HepG2 (cell line): Measurements from ENCODE around the gene EYA2. TPM values are rescaled to one million over a fixed set of nuclear protein-coding genes. Genes with fewer than 3 reads are reported as not detected.

Experiments
- AHR ChIP-seq: IDR thresholded peaks from 2 replicates; pipeline ENCODE4 v1.6.1; 2018; ENCODE audit warnings: missing genetic modification reagents, missing compliant biosample characterization
- NBN ChIP-seq: fragments of 450-650 bp; conservative IDR thresholded peaks from 2 replicates; pipeline ENCODE4 v1.6.1; 2017
- YY1 ChIP-seq: IDR thresholded peaks from 2 replicates; pipeline ENCODE4 v1.6.1; 2011; ENCODE audit warnings: low read length, low read depth, moderate library complexity, mild to moderate bottlenecking; ENCODE audit not compliant: insufficient read depth, insufficient replicate concordance
- ZFP36 ChIP-seq: fragments of 150-350 bp; IDR thresholded peaks from 2 replicates; pipeline ENCODE4 v1.6.1; 2018; ENCODE audit warnings: borderline replicate concordance, low read length, low read depth; ENCODE audit not compliant: partially characterized antibody
- ZNF652 ChIP-seq: IDR thresholded peaks from 2 replicates; pipeline ENCODE4 v1.6.1; 2016; ENCODE audit warnings: low read depth, borderline replicate concordance
- ZNF83 ChIP-seq: sonication (generic); formaldehyde crosslinking; IDR thresholded peaks from 2 replicates; pipeline ENCODE4 v1.4.0; 2020; ENCODE audit warnings: missing genetic modification reagents, mild to moderate bottlenecking, borderline replicate concordance
- polyA plus RNA-seq, 8 experiments: library from polyadenylated mRNA; depleted of rRNA in 3 of 8; stranded (reverse) in 7 of 8; unstranded in 1 of 8; fragments of >200 nt; fragmentation: Illumina TruSeq in 4 of 8; extraction: Trizol in 4 of 8; gene quantifications; 2 replicates each; pipeline versions ENCODE4 v1.2.1 to v1.2.3, GENCODE V29; 2011 to 2016; ENCODE audit warnings: low read depth in 4 of 8, missing spikeins in 1 of 8, mixed read lengths in 1 of 8; ENCODE audit not compliant: insufficient read depth in 1 of 8
- total RNA-seq, 5 experiments: library from RNA; depleted of rRNA; stranded (reverse); fragments of >200 nt; fragmentation: Illumina TruSeq; extraction: Trizol; gene quantifications; 2 replicates each; pipeline ENCODE4 v1.2.3, GENCODE V29; 2016; ENCODE audit warnings: low read depth in 1 of 5
- TF ChIP-seq, protein P1 (sequence below): sonication (generic); formaldehyde crosslinking; IDR thresholded peaks from 2 replicates; pipeline ENCODE4 v1.4.0; 2020; ENCODE audit warnings: low read depth, missing genetic modification reagents
- TF ChIP-seq, protein P2 (sequence below): sonication (generic); formaldehyde crosslinking; IDR thresholded peaks from 2 replicates; pipeline ENCODE4 v1.9.0; 2022; ENCODE audit warnings: low read depth, missing genetic modification reagents
- TF ChIP-seq, protein P3 (sequence below): sonication (generic); formaldehyde crosslinking; IDR thresholded peaks from 2 replicates; pipeline ENCODE4 v1.4.0; 2020; ENCODE audit warnings: missing genetic modification reagents, borderline replicate concordance

EYA2 gene
- total and polyA plus RNA-seq, 2 of the 13 experiments (the other 11 are each of a cell fraction or from before 2014, with no cell fraction given): not detected

DNA sequence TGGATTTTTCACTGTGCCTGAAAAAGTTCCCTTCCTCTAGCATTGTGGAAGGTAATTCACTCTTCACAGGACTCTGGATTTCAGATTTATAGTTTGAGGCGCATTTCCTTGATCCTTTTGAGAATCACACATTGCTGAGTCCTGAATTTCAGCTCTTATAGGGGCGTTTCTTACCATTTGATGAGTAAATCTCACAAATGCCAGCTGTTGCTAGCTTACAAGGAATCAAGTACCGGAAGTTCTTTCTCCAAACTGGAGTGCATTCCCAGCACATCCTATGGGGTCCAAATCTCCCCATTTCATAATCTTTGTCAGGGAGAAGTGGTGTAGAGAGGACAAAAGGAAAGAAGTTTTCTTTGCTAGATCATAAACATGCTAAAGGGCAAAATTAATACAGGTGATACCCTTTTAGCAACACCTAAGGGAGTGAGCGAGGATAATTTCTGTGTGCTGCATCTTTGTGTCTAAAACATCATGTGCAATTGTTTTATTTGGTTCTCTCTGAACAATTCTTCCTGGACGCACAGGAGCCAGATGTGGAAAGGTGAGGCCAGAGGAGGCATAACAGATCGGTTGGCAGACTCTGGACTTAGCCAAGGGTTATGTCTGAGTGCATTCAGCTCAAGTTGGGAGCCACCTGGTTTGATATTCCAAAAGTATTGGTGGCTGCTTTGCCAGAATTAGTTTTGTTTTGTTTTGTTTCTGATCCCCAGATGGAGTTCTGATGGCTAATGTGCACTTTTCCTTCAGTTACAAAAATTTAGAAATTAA is 37.4 kb upstream of the EYA2 start (continued):
- TF ChIP-seq, protein P1, sequence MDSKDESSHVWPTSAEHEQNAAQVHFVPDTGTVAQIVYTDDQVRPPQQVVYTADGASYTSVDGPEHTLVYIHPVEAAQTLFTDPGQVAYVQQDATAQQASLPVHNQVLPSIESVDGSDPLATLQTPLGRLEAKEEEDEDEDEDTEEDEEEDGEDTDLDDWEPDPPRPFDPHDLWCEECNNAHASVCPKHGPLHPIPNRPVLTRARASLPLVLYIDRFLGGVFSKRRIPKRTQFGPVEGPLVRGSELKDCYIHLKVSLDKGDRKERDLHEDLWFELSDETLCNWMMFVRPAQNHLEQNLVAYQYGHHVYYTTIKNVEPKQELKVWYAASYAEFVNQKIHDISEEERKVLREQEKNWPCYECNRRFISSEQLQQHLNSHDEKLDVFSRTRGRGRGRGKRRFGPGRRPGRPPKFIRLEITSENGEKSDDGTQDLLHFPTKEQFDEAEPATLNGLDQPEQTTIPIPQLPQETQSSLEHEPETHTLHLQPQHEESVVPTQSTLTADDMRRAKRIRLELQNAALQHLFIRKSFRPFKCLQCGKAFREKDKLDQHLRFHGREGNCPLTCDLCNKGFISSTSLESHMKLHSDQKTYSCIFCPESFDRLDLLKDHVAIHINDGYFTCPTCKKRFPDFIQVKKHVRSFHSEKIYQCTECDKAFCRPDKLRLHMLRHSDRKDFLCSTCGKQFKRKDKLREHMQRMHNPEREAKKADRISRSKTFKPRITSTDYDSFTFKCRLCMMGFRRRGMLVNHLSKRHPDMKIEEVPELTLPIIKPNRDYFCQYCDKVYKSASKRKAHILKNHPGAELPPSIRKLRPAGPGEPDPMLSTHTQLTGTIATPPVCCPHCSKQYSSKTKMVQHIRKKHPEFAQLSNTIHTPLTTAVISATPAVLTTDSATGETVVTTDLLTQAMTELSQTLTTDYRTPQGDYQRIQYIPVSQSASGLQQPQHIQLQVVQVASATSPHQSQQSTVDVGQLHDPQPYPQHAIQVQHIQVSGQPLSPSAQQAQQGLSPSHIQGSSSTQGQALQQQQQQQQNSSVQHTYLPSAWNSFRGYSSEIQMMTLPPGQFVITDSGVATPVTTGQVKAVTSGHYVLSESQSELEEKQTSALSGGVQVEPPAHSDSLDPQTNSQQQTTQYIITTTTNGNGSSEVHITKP: no peak
- no peak for TF ChIP-seq ZFP36
- no peak for TF ChIP-seq ZNF83 (CRISPR knock-in tag)
- TF ChIP-seq YY1: no peak
- TF ChIP-seq AHR: no peak
- TF ChIP-seq, protein P2, sequence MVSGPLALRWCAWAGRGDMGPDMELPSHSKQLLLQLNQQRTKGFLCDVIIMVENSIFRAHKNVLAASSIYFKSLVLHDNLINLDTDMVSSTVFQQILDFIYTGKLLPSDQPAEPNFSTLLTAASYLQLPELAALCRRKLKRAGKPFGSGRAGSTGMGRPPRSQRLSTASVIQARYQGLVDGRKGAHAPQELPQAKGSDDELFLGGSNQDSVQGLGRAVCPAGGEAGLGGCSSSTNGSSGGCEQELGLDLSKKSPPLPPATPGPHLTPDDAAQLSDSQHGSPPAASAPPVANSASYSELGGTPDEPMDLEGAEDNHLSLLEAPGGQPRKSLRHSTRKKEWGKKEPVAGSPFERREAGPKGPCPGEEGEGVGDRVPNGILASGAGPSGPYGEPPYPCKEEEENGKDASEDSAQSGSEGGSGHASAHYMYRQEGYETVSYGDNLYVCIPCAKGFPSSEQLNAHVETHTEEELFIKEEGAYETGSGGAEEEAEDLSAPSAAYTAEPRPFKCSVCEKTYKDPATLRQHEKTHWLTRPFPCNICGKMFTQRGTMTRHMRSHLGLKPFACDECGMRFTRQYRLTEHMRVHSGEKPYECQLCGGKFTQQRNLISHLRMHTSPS: no peak
- no peak for TF ChIP-seq NBN
- TF ChIP-seq ZNF652 (CRISPR knock-in tag): no peak
- TF ChIP-seq, protein P3, sequence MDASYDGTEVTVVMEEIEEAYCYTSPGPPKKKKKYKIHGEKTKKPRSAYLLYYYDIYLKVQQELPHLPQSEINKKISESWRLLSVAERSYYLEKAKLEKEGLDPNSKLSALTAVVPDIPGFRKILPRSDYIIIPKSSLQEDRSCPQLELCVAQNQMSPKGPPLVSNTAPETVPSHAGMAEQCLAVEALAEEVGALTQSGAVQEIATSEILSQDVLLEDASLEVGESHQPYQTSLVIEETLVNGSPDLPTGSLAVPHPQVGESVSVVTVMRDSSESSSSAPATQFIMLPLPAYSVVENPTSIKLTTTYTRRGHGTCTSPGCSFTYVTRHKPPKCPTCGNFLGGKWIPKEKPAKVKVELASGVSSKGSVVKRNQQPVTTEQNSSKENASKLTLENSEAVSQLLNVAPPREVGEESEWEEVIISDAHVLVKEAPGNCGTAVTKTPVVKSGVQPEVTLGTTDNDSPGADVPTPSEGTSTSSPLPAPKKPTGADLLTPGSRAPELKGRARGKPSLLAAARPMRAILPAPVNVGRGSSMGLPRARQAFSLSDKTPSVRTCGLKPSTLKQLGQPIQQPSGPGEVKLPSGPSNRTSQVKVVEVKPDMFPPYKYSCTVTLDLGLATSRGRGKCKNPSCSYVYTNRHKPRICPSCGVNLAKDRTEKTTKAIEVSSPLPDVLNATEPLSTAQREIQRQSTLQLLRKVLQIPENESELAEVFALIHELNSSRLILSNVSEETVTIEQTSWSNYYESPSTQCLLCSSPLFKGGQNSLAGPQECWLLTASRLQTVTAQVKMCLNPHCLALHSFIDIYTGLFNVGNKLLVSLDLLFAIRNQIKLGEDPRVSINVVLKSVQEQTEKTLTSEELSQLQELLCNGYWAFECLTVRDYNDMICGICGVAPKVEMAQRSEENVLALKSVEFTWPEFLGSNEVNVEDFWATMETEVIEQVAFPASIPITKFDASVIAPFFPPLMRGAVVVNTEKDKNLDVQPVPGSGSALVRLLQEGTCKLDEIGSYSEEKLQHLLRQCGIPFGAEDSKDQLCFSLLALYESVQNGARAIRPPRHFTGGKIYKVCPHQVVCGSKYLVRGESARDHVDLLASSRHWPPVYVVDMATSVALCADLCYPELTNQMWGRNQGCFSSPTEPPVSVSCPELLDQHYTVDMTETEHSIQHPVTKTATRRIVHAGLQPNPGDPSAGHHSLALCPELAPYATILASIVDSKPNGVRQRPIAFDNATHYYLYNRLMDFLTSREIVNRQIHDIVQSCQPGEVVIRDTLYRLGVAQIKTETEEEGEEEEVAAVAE (CRISPR knock-in tag): no peak
